SK-N-MC (cell line): ENCODE measurements around the gene PGAM1.

Source experiments
- EZH2 ChIP-seq: fragments of 200-600 bp; sonication (generic); IDR thresholded peaks from one replicate; pipeline ENCODE4 v1.6.1; 2017; ENCODE audit warnings: antibody characterized with exemption
- FOXP2 ChIP-seq: optimal IDR thresholded peaks from 2 replicates; pipeline ENCODE3; 2011; ENCODE audit warnings: mild to moderate bottlenecking, moderate library complexity; ENCODE audit not compliant: insufficient read depth; ENCODE audit errors: extremely low read length, control extremely low read depth
- POLR2AphosphoS5 ChIP-seq: IDR thresholded peaks from 2 replicates; pipeline ENCODE4 v1.6.1; 2012; ENCODE audit warnings: mild to moderate bottlenecking, low read depth, low read length, borderline replicate concordance

GRCh38 chr10:97425964-97426775 is at the start of gene PGAM1:
- TF ChIP-seq EZH2 (no peak), POLR2AphosphoS5 (peak; percentile 62; the same call in 1 of the 2 replicates), FOXP2 (no peak)
